ENCODE data around the gene RASA1. TPM values are rescaled to one million over a fixed set of nuclear protein-coding genes. Genes with fewer than 3 reads are reported as not detected.

The RASA1 gene
- polyA plus RNA-seq, 6 donors from 2014 or later = 7.6 to 14.3 (median 7.8) TPM

DNA sequence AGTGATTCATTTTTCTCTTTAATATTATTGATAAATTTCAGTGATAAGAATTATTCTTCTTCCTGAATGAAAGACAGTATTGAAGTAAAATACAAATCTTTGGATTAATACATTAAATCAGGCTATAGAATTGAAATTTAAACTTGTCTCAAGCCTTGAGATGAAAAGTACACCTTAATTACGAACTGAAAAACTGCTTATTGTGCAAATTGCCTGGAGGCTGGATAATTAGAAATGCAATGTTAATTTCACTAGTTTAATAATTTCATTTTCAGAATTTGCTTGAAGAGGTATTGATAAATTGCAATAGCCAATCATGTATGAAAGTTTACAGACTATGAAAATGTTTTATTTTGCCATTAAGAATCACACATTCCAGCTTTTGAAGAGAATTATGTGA is 156.1 kb downstream of the RASA1 start:
- Mint-ChIP-seq H3K4me3 (no peak overlapping the region), H3K4me1 (peaks cover 0 to 7% (median 0%) of the 10 kb centered on the region in 3 donors), H3K36me3 (peaks cover 0 to 5% of the 10 kb centered on the region in 2 donors), H3K27me3 (peaks cover 12 to 34% (median 21%) of the 10 kb centered on the region in 3 donors), H3K27ac (no peak overlapping the region), H3K9me3 (peaks cover 0 to 5% (median 2%) of the 10 kb centered on the region in 7 donors)
- ATAC-seq (ENCODE audit: low read depth in 2 of 2) (no peak), DNase-seq (no peak)

DNA sequence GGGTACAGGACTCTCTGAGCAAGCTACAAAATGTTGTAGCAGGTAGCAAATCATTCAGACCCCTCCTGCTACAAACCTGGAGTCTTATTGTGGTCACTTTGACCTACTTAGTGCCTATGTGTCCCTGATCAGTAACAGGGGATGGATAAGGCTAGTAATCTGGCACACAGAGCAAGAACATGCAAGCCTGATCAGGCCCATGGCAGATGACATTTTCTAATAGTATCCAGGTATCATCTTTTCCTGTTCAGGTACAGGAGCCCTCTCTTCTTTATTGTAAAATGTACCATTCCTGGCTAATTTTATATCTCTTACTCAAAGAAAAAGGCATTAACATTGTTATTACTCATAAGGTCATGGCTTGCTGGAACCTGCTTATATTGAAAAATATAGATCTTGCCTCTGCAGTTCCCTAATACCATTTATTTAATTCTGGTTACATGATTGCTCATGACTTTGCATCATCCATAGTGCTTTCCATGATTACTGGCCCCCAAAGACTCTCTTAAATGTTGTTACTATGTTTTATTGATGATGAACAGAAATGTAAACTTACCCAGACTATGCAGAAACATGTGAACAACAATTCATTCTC is 163.3 kb downstream of the RASA1 start:
- peaks cover 0 to 4% (median 2%) of the 10 kb centered on the region in 7 donors for H3K9me3 Mint-ChIP-seq
- no peak overlapping the region for H3K4me3 Mint-ChIP-seq
- no peak for ATAC-seq (ENCODE audit: low read depth in 2 of 2)
- H3K27me3 Mint-ChIP-seq = peaks cover 22 to 36% (median 33%) of the 10 kb centered on the region in 3 donors
- DNase-seq = no peak
- peak overlapping the region in 1 of 6 donors; percentile 0 for H3K27ac Mint-ChIP-seq
- no peaks in the 10 kb centered on the region for H3K4me1 Mint-ChIP-seq
- H3K36me3 Mint-ChIP-seq = peaks cover 0 to 5% of the 10 kb centered on the region in 2 donors

GRCh38 chr5:87432460-87432859 is 164.8 kb downstream of the RASA1 start:
- Mint-ChIP-seq H3K27ac (no peak overlapping the region), H3K9me3 (peaks cover 0 to 2% (median 0%) of the 10 kb centered on the region in 7 donors), H3K4me3 (no peak overlapping the region), H3K36me3 (no peaks in the 10 kb centered on the region), H3K27me3 (peaks cover 22 to 33% (median 26%) of the 10 kb centered on the region in 3 donors), H3K4me1 (no peaks in the 10 kb centered on the region)
- DNase-seq = no peak
- no peak for ATAC-seq (ENCODE audit: low read depth in 2 of 2)

DNA sequence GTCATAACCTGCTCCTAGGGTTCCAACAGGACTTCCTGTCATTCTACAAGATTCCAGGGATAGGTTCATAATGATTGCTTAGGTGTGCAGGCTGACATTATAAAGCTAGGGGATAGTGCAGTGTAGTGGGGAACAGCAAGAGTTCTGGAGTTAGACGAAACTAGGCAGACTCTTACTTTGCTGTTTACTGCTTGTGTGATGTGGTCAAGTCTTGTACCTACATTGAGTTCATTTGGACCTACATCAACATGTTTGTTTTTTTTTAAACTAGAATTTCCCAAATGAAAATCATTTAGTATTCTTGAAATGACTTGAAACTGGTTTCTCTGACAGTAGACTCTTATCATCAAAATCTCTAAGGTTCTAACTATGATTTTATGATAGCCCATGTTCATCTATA is 166.3 kb downstream of the RASA1 start:
- Mint-ChIP-seq H3K9me3 (peaks cover 0 to 2% (median 0%) of the 10 kb centered on the region in 7 donors), H3K4me1 (no peaks in the 10 kb centered on the region), H3K27me3 (peaks cover 26 to 29% (median 28%) of the 10 kb centered on the region in 3 donors), H3K27ac (no peak overlapping the region), H3K36me3 (no peaks in the 10 kb centered on the region), H3K4me3 (no peak overlapping the region)
- DNase-seq (no peak), ATAC-seq (ENCODE audit: low read depth in 2 of 2) (no peak)

- Mint-ChIP-seq H3K9me3 (peaks cover 0 to 2% (median 0%) of the 10 kb centered on the region in 7 donors), H3K27me3 (peaks cover 25 to 32% (median 26%) of the 10 kb centered on the region in 3 donors), H3K4me3 (no peak overlapping the region), H3K4me1 (no peaks in the 10 kb centered on the region), H3K27ac (no peak overlapping the region), H3K36me3 (no peaks in the 10 kb centered on the region)
- DNase-seq (no peak), ATAC-seq (ENCODE audit: low read depth in 2 of 2) (no peak)
Measured at GRCh38 chr5:87434461-87434860, 166.8 kb downstream of the RASA1 start.

DNA sequence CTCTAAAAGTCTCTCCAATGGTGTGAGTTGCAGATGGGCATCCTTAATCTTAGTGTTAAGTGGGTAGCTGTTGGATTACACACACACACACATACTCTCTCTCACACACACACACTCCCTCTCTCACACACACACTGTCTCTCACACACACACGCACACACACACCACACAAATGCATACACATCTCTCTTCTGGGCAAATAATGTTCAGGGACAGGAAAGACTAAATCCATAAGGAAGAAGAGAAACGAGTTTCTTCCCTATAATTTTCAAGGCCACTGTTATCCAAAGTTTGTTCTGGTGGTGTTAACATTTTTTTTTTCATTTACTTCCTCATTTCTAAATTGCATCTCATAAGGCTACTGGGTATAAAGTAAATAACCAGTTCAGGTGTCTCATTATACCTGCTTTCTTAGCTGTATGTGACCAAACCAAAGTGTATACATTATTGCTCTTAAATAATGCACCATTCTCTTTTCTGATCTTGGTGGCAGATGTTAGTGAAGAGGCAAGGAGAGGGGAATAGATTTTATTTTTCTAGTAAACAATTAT is 167.5 kb downstream of the RASA1 start:
- no peaks in the 10 kb centered on the region for H3K36me3 Mint-ChIP-seq
- H3K4me1 Mint-ChIP-seq = no peaks in the 10 kb centered on the region
- peaks cover 23 to 32% (median 26%) of the 10 kb centered on the region in 3 donors for H3K27me3 Mint-ChIP-seq
- ATAC-seq (ENCODE audit: low read depth in 2 of 2) = no peak
- DNase-seq = no peak
- peaks cover 0 to 8% (median 0%) of the 10 kb centered on the region in 7 donors for H3K9me3 Mint-ChIP-seq
- H3K4me3 Mint-ChIP-seq = no peak overlapping the region
- peak overlapping the region in 1 of 6 donors; percentile 1 for H3K27ac Mint-ChIP-seq

DNA sequence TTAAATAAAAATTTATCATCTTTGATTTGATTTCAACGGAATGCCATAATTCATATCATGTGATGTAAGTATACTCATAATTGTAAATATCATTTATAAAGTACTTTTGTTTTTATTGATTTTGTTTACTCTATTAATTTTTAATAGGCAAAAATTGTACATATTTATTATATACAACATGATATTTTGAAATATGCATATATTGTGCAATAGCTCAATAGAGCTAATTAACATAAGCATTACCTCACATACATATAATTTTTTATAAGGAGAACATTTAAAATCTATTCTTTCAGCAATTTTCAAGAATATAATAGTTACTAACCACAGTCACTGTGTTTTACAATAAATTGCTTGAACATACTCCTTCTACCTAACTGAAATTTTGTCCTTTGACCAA is 170.0 kb downstream of the RASA1 start:
- Mint-ChIP-seq H3K27ac (no peak overlapping the region), H3K27me3 (peaks cover 10 to 30% (median 14%) of the 10 kb centered on the region in 3 donors), H3K36me3 (no peaks in the 10 kb centered on the region), H3K4me3 (no peak overlapping the region), H3K4me1 (no peaks in the 10 kb centered on the region), H3K9me3 (peaks cover 0 to 12% (median 0%) of the 10 kb centered on the region in 7 donors)
- DNase-seq = no peak
- ATAC-seq (ENCODE audit: low read depth in 2 of 2) = no peak

GRCh38 chr5:87438231-87438630 is 170.5 kb downstream of the RASA1 start:
- no peak overlapping the region for H3K4me3 Mint-ChIP-seq
- H3K27ac Mint-ChIP-seq = no peak overlapping the region
- H3K9me3 Mint-ChIP-seq = peaks cover 0 to 12% (median 0%) of the 10 kb centered on the region in 7 donors
- ATAC-seq (ENCODE audit: low read depth in 2 of 2) (no peak), DNase-seq (no peak)
- peaks cover 15 to 35% (median 17%) of the 10 kb centered on the region in 3 donors for H3K27me3 Mint-ChIP-seq
- no peaks in the 10 kb centered on the region for H3K4me1 Mint-ChIP-seq
- H3K36me3 Mint-ChIP-seq = no peaks in the 10 kb centered on the region

Other genes starting within 250 kb of the RASA1 start
- gene CCNH, start 145.0 kb downstream of the RASA1 start, polyA plus RNA-seq (ENCODE audit: low read depth in 6 of 6) = 10 to 100 TPM; 46.4 to 71.3 (median 53.6) TPM